BJ (cell line): Measurements from ENCODE around the gene XRCC6. TPM values are rescaled to one million over a fixed set of nuclear protein-coding genes. Genes with fewer than 3 reads are reported as not detected.
"Not testable (repeated sequence)": the region's sequence is repeated elsewhere in the genome, so short reads cannot be mapped to it uniquely, and the experiment has no call there.

Experiments
- CTCF ChIA-PET: fragments of 350-600 bp; formaldehyde crosslinking; extraction: SDS; loops from one replicate; lab custom pipeline; 2021; ENCODE audit warnings: antibody characterized with exemption, inconsistent platforms; lab: Yijun Ruan, JAX
- POLR2A ChIA-PET: fragments of 300-600 bp; sonication (Branson Sonifier 250); formaldehyde crosslinking; extraction: SDS; loops from one replicate; lab custom pipeline; 2021; ENCODE audit warnings: antibody characterized with exemption; lab: Charles Lee
- DNase-seq: peaks from one replicate; pipeline ENCODE4 v3.0.0-alpha.2; 2011; ENCODE audit warnings: low read depth
- H3K27me3 ChIP-seq: 2 replicates; pipeline ENCODE4 v1.6.0; 2011; ENCODE audit warnings: low read length; ENCODE audit not compliant: control insufficient read depth, insufficient read depth
- H3K36me3 ChIP-seq: 2 replicates; pipeline ENCODE4 v1.5.1; 2011; ENCODE audit warnings: low read length; ENCODE audit not compliant: control insufficient read depth, insufficient read depth
- H3K4me3 ChIP-seq: 2 replicates; pipeline ENCODE4 v1.5.1; 2011; ENCODE audit warnings: low read depth, mild to moderate bottlenecking, control low read depth, low read length
- polyA minus RNA-seq: library from RNA; depleted of rRNA, polyadenylated mRNA; stranded (reverse); fragments of >200 nt; gene quantifications from 2 replicates; pipeline ENCODE4 v1.2.3, GENCODE V29; 2011; rRNA and poly(A)+ RNA removed
- polyA plus RNA-seq: library from polyadenylated mRNA; depleted of rRNA; stranded (reverse); fragments of >200 nt; gene quantifications from 2 replicates; pipeline ENCODE4 v1.2.3, GENCODE V29; 2011; rRNA removed
- TF ChIP-seq, protein P1 (sequence below): IDR thresholded peaks from 2 replicates; pipeline ENCODE4 v1.5.1; 2011; ENCODE audit warnings: low read depth, mild to moderate bottlenecking, control low read depth, inconsistent platforms, low read length, moderate library complexity; ENCODE audit not compliant: insufficient read depth

XRCC6 gene
- polyA plus RNA-seq: 105 and 137 TPM in 2 replicates
- polyA minus RNA-seq: 82.5 and 95.5 TPM in 2 replicates

DNA sequence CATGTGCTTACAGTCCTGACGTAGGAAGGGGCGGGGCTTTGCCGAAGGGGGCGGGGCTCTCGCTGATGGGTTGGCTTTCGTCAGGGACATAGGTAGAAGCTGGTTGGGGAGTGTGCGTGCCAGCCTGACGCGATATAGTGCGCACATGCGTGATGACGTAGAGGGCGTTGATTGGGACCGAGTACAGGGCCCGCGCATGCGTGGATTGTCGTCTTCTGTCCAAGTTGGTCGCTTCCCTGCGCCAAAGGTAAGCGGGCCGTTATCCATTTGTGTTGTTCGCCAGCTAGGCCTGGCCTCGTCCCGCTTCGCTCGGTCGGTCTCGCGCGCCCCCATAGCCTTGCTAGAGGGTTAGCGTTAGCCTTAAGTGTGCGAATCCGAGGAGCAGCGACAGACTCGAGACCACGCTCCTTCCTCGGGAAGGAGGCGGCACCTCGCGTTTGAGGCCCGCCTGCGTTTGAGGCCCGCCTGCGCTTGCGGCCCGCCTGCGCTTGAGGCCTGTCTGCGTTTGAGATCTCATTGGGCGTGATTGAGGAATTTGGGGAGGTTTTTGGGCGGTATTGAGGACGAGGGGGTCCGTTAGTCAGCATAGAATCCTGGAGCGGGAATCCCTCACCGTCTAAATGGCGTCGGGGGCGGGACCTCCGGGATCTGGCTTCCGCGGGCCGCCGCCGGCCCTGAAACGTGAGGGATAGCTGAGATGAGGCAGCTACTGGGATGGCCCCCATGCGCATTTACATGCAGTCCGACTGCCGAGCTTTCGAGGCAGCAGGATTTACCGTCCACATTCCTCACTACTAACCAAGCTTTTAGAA lies at the start of gene XRCC6:
XRCC6 (plus strand) TSS at position 197 of the 812 bp plus-strand sequence. CDS start 710 bp downstream, outside the sequence.
- CTCF ChIA-PET: interaction anchor here (1.0 to 1.9 kb wide), 3 partner anchors 17 to 94 kb away, joined by 3 to 5 read pairs (median 3); partner anchors contain the start of gene POLR3H
- Histone ChIP-seq H3K27me3 (no peaks in the 10 kb centered on the region), H3K36me3 (peaks cover 5% of the 10 kb centered on the region), H3K4me3 (peak within 1 kb of the TSS; percentile 93)
- POLR2A ChIA-PET: interaction anchor here (0.5 to 1.0 kb wide), 2 partner anchors 37 to 151 kb away, joined by 3 to 4 read pairs; no protein-coding TSS in a partner anchor
- TF ChIP-seq, protein P1, sequence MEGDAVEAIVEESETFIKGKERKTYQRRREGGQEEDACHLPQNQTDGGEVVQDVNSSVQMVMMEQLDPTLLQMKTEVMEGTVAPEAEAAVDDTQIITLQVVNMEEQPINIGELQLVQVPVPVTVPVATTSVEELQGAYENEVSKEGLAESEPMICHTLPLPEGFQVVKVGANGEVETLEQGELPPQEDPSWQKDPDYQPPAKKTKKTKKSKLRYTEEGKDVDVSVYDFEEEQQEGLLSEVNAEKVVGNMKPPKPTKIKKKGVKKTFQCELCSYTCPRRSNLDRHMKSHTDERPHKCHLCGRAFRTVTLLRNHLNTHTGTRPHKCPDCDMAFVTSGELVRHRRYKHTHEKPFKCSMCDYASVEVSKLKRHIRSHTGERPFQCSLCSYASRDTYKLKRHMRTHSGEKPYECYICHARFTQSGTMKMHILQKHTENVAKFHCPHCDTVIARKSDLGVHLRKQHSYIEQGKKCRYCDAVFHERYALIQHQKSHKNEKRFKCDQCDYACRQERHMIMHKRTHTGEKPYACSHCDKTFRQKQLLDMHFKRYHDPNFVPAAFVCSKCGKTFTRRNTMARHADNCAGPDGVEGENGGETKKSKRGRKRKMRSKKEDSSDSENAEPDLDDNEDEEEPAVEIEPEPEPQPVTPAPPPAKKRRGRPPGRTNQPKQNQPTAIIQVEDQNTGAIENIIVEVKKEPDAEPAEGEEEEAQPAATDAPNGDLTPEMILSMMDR: no peak
- DNase-seq: peak; percentile 98

DNA sequence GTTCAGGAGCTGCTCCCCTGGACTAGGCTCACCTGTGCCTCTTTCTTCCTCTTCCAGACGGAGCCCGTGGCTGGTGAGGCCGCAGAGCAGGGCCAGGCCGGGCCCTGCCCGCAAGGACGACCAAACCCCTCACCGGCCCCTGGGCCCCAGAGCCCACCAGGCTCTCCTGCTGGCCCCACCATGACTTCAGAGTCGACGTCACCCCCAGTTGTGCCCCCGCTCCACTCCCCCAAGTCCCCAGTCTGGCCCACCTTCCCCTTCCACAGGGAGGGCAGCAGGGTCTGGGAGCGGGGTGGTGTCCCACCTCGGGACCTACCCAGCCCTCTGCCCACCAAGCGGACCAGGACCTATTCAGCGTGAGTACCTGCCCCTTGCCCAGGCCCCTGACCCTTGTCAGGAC lies 49.3 kb upstream of the XRCC6 start:
- H3K36me3 ChIP-seq: peaks cover 15% of the 10 kb centered on the region
- ChIA-PET CTCF (no interaction called here), POLR2A (interaction anchor here (1.1 kb wide), 1 partner anchor 17 kb away, joined by 3 read pairs; the partner anchor contains the start of gene PMM1)
- no peak for DNase-seq
- no peaks in the 10 kb centered on the region for H3K27me3 ChIP-seq
- TF ChIP-seq, protein P1: no peak
- H3K4me3 ChIP-seq: no peak overlapping the region

DNA sequence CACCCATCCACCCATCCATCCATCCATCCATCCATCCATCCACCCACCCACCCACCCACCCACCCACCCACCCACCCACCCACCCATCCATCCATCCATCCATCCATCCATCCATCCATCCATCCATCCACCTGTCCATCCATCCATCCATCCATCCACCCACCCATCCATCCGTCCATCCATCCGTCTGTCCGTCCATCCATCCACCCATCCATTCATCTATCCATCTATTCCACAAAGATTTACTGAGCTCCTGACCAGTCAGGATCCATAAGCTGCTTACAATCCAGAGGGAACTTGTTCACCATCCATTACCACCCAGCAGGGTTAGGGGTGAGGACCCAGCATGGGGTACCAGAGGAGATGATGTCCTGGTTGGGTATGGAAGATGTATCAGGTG lies 48.8 kb upstream of the XRCC6 start:
- POLR2A ChIA-PET: interaction anchor here (1.1 kb wide), 1 partner anchor 17 kb away, joined by 3 read pairs; the partner anchor contains the start of gene PMM1
- CTCF ChIA-PET: interaction anchor here (0.7 kb wide), 1 partner anchor 10 kb away, joined by 3 read pairs; no protein-coding TSS in a partner anchor

DNA sequence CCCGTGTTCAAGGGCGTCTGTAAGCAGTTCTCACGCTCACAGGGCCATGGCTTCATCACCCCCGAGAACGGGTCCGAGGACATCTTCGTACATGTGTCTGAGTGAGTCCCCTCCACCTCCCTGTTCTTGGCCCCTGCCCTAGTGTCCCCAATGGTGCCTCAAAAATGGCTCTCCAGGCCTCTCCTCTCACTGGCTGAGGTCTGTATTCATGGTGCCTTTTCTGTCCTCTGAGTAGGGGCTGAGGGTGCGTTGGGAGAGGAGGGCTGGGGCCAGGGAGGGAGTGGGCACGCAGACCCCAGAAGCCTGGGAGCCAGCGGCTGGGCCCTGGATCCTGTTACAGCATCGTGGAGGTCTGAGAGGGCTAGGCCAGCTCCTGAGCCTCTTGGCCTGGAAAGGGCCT lies 47.4 kb upstream of the XRCC6 start:
- DNase-seq: no peak
- ChIA-PET CTCF (interaction anchor here (0.6 to 1.3 kb wide), 4 partner anchors 9 to 30 kb away, joined by 3 to 6 read pairs (median 4); partner anchors contain the start of gene POLR3H), POLR2A (no interaction called here)
- TF ChIP-seq, protein P1: no peak
- peaks cover 22% of the 10 kb centered on the region for H3K36me3 ChIP-seq
- H3K27me3 ChIP-seq: no peaks in the 10 kb centered on the region
- no peak overlapping the region for H3K4me3 ChIP-seq

More for the DNA sequence above, 48.8 kb upstream of the XRCC6 start:
- peaks cover 15% of the 10 kb centered on the region for H3K36me3 ChIP-seq
- not testable (repeated sequence) for DNase-seq, H3K4me3 ChIP-seq, H3K27me3 ChIP-seq

DNA sequence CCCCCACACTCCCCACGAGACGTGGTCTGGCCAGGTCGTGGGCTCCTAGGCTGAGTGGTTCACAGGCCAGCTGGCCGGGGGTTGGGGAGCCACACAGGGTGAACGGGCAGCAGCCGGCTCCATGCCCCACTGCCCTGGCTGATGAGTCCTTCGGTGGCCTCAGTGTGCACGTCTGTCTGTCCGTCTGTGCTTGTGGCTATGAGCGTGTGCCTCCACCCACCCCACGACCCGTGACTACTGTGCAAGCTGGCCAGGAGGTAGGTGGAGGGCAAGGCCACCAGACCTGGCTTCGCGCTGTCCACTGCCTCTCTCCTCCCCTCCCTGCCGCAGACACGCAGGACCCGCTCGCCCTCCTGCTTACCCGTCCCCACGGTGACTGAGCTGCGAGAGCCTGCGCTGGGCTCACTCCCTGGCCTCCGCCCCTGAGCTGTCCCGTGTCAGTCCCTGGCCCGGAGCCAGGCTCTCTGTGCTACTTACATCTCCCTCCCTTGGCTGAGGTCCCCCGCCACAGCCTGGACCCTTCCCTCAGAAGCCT lies 46.2 kb upstream of the XRCC6 start:
- ChIA-PET CTCF (no interaction called here), POLR2A (no interaction called here)
- no peak for DNase-seq
- TF ChIP-seq, protein P1: no peak
- Histone ChIP-seq H3K27me3 (no peaks in the 10 kb centered on the region), H3K4me3 (no peak overlapping the region), H3K36me3 (peaks cover 31% of the 10 kb centered on the region)
